Kidney epithelial cell (primary cell): ENCODE measurements around the gene ASCL5. TPM values are rescaled to one million over a fixed set of nuclear protein-coding genes. Genes with fewer than 3 reads are reported as not detected.

ENCODE experiments used
- DNase-seq: peaks from one replicate; pipeline ENCODE4 v3.0.0-alpha.2; 2010; ENCODE audit warnings: low read depth
- H3K27me3 ChIP-seq: 2 replicates; pipeline ENCODE4 v1.6.0; 2011; ENCODE audit warnings: low read length; ENCODE audit not compliant: control insufficient read depth, insufficient read depth
- H3K36me3 ChIP-seq: 2 replicates; pipeline ENCODE4 v1.5.1; 2011; ENCODE audit warnings: low read length; ENCODE audit not compliant: control insufficient read depth, insufficient read depth
- H3K4me3 ChIP-seq: 2 replicates; pipeline ENCODE4 v1.5.1; 2011; ENCODE audit warnings: low read depth, mild to moderate bottlenecking, control low read depth, low read length
- CTCF ChIP-seq: IDR thresholded peaks from 2 replicates; pipeline ENCODE4 v1.5.1; 2011; ENCODE audit warnings: mild to moderate bottlenecking, moderate library complexity, low read length, control low read depth, inconsistent platforms; ENCODE audit not compliant: insufficient read depth, poor library complexity, severe bottlenecking
- total RNA-seq: library from RNA; depleted of rRNA; stranded (reverse); fragments of >200 nt; gene quantifications from 2 replicates; pipeline ENCODE4 v1.2.3, GENCODE V29; 2015

ASCL5 gene
- total RNA-seq, 1 donor from 2014 or later, result not detected

- TF ChIP-seq CTCF, result no peak
- Histone ChIP-seq H3K36me3 (no peaks in the 10 kb centered on the region), H3K27me3 (peaks cover 4% of the 10 kb centered on the region), H3K4me3 (no peak overlapping the region)
- DNase-seq, result no peak
These were observed 14.1 kb downstream of the ASCL5 start for GRCh38 chr1:201112926-201113325.

- no peaks in the 10 kb centered on the region for H3K36me3 ChIP-seq
- no peak for DNase-seq
- H3K4me3 ChIP-seq, result no peak within 1 kb of the TSS
- no peak for TF ChIP-seq CTCF
- H3K27me3 ChIP-seq, result peaks cover 4% of the 10 kb centered on the region
These were observed 14.7 kb downstream of the ASCL5 start, which contains the start of gene CACNA1S for GRCh38 chr1:201112173-201112731. CACNA1S (minus strand) TSS chr1:201112426; CDS start chr1:201112339, 87 bp downstream.

GRCh38 chr1:201111672-201112071, 15.3 kb downstream of the ASCL5 start:
- no peak for DNase-seq
- Histone ChIP-seq H3K36me3 (no peaks in the 10 kb centered on the region), H3K27me3 (peaks cover 4% of the 10 kb centered on the region), H3K4me3 (no peak overlapping the region)
- no peak for TF ChIP-seq CTCF

GRCh38 chr1:201111156-201111555, 15.8 kb downstream of the ASCL5 start:
- peaks cover 4% of the 10 kb centered on the region for H3K27me3 ChIP-seq

GRCh38 chr1:201110616-201111015, 16.4 kb downstream of the ASCL5 start:
- Histone ChIP-seq H3K36me3 (no peaks in the 10 kb centered on the region), H3K4me3 (no peak overlapping the region), H3K27me3 (peaks cover 4% of the 10 kb centered on the region)
- DNase-seq, result no peak
- TF ChIP-seq CTCF, result no peak

More at GRCh38 chr1:201111156-201111555, 15.8 kb downstream of the ASCL5 start:
- no peaks in the 10 kb centered on the region for H3K36me3 ChIP-seq
- no peak for TF ChIP-seq CTCF
- H3K4me3 ChIP-seq, result no peak overlapping the region
- DNase-seq, result no peak

- no peak overlapping the region for H3K4me3 ChIP-seq
- DNase-seq, result no peak
- TF ChIP-seq CTCF, result no peak
- no peaks in the 10 kb centered on the region for H3K36me3 ChIP-seq
- H3K27me3 ChIP-seq, result peaks cover 4% of the 10 kb centered on the region
These were observed 16.8 kb downstream of the ASCL5 start for GRCh38 chr1:201110138-201110537.
